Measurements from ENCODE around the gene UBE2H. TPM values are rescaled to one million over a fixed set of nuclear protein-coding genes. Genes with fewer than 3 reads are reported as not detected.
A peak's percentile ranks its signal among the peaks of the same experiment; 100 is the strongest.

UBE2H gene
- polyA plus RNA-seq, 4 donors: 15.0 to 38.8 (median 18.6) TPM

GRCh38 chr7:129851174-129851573, 101.6 kb downstream of the UBE2H start:
- peaks cover 0 to 12% (median 0%) of the 10 kb centered on the region in 3 donors for H3K36me3 ChIP-seq (ENCODE audit: control insufficient read depth in 3 of 3, insufficient read depth in 2 of 3, low read depth in 1 of 3, low read length in 3 of 3)
- no peak for FAIRE-seq
- H3K9me3 ChIP-seq (ENCODE audit: control insufficient read depth in 2 of 2, insufficient read depth in 1 of 2, low read depth in 1 of 2, low read length in 1 of 2): no peaks in the 10 kb centered on the region
- H3K4me3 ChIP-seq (ENCODE audit: low read depth in 1 of 3, low read length in 3 of 3): no peak overlapping the region
- no peak overlapping the region for H3K27ac ChIP-seq (ENCODE audit: low read depth in 1 of 3, low read length in 2 of 3)
- H3K4me1 ChIP-seq (ENCODE audit: control insufficient read depth in 3 of 3, insufficient read depth in 2 of 3, low read depth in 1 of 3, low read length in 2 of 3): peaks cover 7 to 14% (median 10%) of the 10 kb centered on the region in 3 donors
- DNase-seq: peak; percentile 31 to 43
- WGBS, 3 donors: 14 to 63% (median 32%) methylated on average over 5 of the region's 5 CpGs
- no peaks in the 10 kb centered on the region for H3K27me3 ChIP-seq (ENCODE audit: control insufficient read depth in 3 of 3, insufficient read depth in 3 of 3, low read length in 3 of 3)

GRCh38 chr7:129848436-129848835, 104.3 kb downstream of the UBE2H start:
- Histone ChIP-seq H3K4me3 (ENCODE audit: low read depth in 1 of 3, low read length in 3 of 3) (no peak overlapping the region), H3K4me1 (ENCODE audit: control insufficient read depth in 3 of 3, insufficient read depth in 2 of 3, low read depth in 1 of 3, low read length in 2 of 3) (peaks cover 4 to 12% (median 10%) of the 10 kb centered on the region in 3 donors), H3K27ac (ENCODE audit: low read depth in 1 of 3, low read length in 2 of 3) (no peak overlapping the region), H3K36me3 (ENCODE audit: control insufficient read depth in 3 of 3, insufficient read depth in 2 of 3, low read depth in 1 of 3, low read length in 3 of 3) (peaks cover 0 to 12% (median 0%) of the 10 kb centered on the region in 3 donors), H3K9me3 (ENCODE audit: control insufficient read depth in 2 of 2, insufficient read depth in 1 of 2, low read depth in 1 of 2, low read length in 1 of 2) (no peaks in the 10 kb centered on the region), H3K27me3 (ENCODE audit: control insufficient read depth in 3 of 3, insufficient read depth in 3 of 3, low read length in 3 of 3) (no peaks in the 10 kb centered on the region)
- FAIRE-seq (no peak), DNase-seq (no peak)
- WGBS, 3 donors: 93 to 98% (median 94%) methylated on average over 2 of the region's 2 CpGs

- H3K27ac ChIP-seq (ENCODE audit: low read depth in 1 of 3, low read length in 2 of 3): no peak overlapping the region
- peaks cover 0 to 7% (median 1%) of the 10 kb centered on the region in 3 donors for H3K4me1 ChIP-seq (ENCODE audit: control insufficient read depth in 3 of 3, insufficient read depth in 2 of 3, low read depth in 1 of 3, low read length in 2 of 3)
- 89 to 95% (median 92%) methylated on average over 1 of the region's 1 CpG for WGBS, 3 donors
- no peaks in the 10 kb centered on the region for H3K27me3 ChIP-seq (ENCODE audit: control insufficient read depth in 3 of 3, insufficient read depth in 3 of 3, low read length in 3 of 3)
- peaks cover 0 to 15% (median 0%) of the 10 kb centered on the region in 3 donors for H3K36me3 ChIP-seq (ENCODE audit: control insufficient read depth in 3 of 3, insufficient read depth in 2 of 3, low read depth in 1 of 3, low read length in 3 of 3)
- FAIRE-seq (no peak), DNase-seq (no peak)
- H3K9me3 ChIP-seq (ENCODE audit: control insufficient read depth in 2 of 2, insufficient read depth in 1 of 2, low read depth in 1 of 2, low read length in 1 of 2): no peaks in the 10 kb centered on the region
- no peak overlapping the region for H3K4me3 ChIP-seq (ENCODE audit: low read depth in 1 of 3, low read length in 3 of 3)
These were observed 106.8 kb downstream of the UBE2H start for GRCh38 chr7:129845972-129846327.

DNA sequence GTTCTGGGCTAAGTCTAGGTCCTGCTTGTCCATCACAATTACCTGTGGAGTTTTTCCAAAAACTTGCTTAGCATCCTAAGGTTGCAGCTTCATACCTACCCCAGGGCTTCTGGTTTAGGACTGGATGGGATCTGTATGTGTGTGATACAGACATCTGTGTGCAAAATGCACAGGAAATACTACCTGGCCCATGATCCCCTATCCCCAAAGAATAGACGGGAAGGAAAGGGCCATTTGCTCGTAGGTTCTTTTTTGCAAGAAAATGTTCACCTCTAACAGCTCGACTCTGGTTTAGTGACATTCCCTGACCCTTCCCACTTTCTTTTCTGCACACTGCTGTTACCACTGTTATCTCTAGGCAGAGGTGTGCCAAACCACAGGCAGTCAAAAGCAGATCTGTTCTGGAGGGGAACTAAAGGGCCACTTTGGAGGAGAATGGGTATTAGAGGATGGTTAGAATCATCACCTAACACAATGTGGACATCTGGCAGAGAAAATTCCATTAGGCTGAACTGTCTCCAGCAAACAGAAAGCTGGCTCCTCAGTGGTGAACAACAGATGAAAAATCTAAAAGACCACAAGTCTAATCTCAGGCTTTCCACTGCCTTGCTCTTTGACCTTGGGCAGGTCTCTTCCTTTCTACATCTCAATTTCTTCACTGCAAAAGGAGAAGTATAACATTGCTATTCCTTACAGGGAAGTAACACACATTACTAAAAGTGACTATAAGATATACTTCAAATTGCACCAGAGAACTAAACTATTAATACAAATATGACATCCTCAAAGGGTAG, 107.4 kb downstream of the UBE2H start:
- no peak for FAIRE-seq

GRCh38 chr7:129843978-129844840, 108.6 kb downstream of the UBE2H start:
- H3K27ac ChIP-seq (ENCODE audit: low read depth in 1 of 3, low read length in 2 of 3): no peak overlapping the region
- H3K4me1 ChIP-seq (ENCODE audit: control insufficient read depth in 3 of 3, insufficient read depth in 2 of 3, low read depth in 1 of 3, low read length in 2 of 3): peaks cover 0 to 7% (median 0%) of the 10 kb centered on the region in 3 donors
- no peaks in the 10 kb centered on the region for H3K9me3 ChIP-seq (ENCODE audit: control insufficient read depth in 2 of 2, insufficient read depth in 1 of 2, low read depth in 1 of 2, low read length in 1 of 2)
- no peak overlapping the region for H3K4me3 ChIP-seq (ENCODE audit: low read depth in 1 of 3, low read length in 3 of 3)
- FAIRE-seq (no peak), DNase-seq (no peak)
- H3K36me3 ChIP-seq (ENCODE audit: control insufficient read depth in 3 of 3, insufficient read depth in 2 of 3, low read depth in 1 of 3, low read length in 3 of 3): peaks cover 0 to 12% (median 0%) of the 10 kb centered on the region in 3 donors
- no peaks in the 10 kb centered on the region for H3K27me3 ChIP-seq (ENCODE audit: control insufficient read depth in 3 of 3, insufficient read depth in 3 of 3, low read length in 3 of 3)
- 68 to 82% (median 73%) methylated on average over 7 of the region's 7 CpGs for WGBS, 3 donors

More for the DNA sequence above, 107.4 kb downstream of the UBE2H start:
- peak in 1 of 2 donors; percentile 41 for DNase-seq
- H3K4me1 ChIP-seq (ENCODE audit: control insufficient read depth in 3 of 3, insufficient read depth in 2 of 3, low read depth in 1 of 3, low read length in 2 of 3): peaks cover 0 to 7% (median 0%) of the 10 kb centered on the region in 3 donors
- no peaks in the 10 kb centered on the region for H3K9me3 ChIP-seq (ENCODE audit: control insufficient read depth in 2 of 2, insufficient read depth in 1 of 2, low read depth in 1 of 2, low read length in 1 of 2)
- H3K4me3 ChIP-seq (ENCODE audit: low read depth in 1 of 3, low read length in 3 of 3): no peak overlapping the region
- peak overlapping the region in 1 of 3 donors; percentile 37 for H3K27ac ChIP-seq (ENCODE audit: low read depth in 1 of 3, low read length in 2 of 3)
- 35 to 66% (median 65%) methylated on average over 3 of the region's 3 CpGs for WGBS, 3 donors
- H3K27me3 ChIP-seq (ENCODE audit: control insufficient read depth in 3 of 3, insufficient read depth in 3 of 3, low read length in 3 of 3): no peaks in the 10 kb centered on the region
- H3K36me3 ChIP-seq (ENCODE audit: control insufficient read depth in 3 of 3, insufficient read depth in 2 of 3, low read depth in 1 of 3, low read length in 3 of 3): peaks cover 0 to 15% (median 0%) of the 10 kb centered on the region in 3 donors

GRCh38 chr7:129843365-129843898, 109.3 kb downstream of the UBE2H start:
- Histone ChIP-seq H3K9me3 (ENCODE audit: control insufficient read depth in 2 of 2, insufficient read depth in 1 of 2, low read depth in 1 of 2, low read length in 1 of 2) (no peaks in the 10 kb centered on the region), H3K36me3 (ENCODE audit: control insufficient read depth in 3 of 3, insufficient read depth in 2 of 3, low read depth in 1 of 3, low read length in 3 of 3) (peaks cover 0 to 16% (median 0%) of the 10 kb centered on the region in 3 donors), H3K4me1 (ENCODE audit: control insufficient read depth in 3 of 3, insufficient read depth in 2 of 3, low read depth in 1 of 3, low read length in 2 of 3) (peaks cover 0 to 7% (median 0%) of the 10 kb centered on the region in 3 donors), H3K27ac (ENCODE audit: low read depth in 1 of 3, low read length in 2 of 3) (no peak overlapping the region), H3K27me3 (ENCODE audit: control insufficient read depth in 3 of 3, insufficient read depth in 3 of 3, low read length in 3 of 3) (no peaks in the 10 kb centered on the region), H3K4me3 (ENCODE audit: low read depth in 1 of 3, low read length in 3 of 3) (no peak overlapping the region)
- no peak for FAIRE-seq
- no peak for DNase-seq
- WGBS, 3 donors: 86 to 94% (median 91%) methylated on average over 12 of the region's 12 CpGs

- Histone ChIP-seq H3K27me3 (ENCODE audit: control insufficient read depth in 3 of 3, insufficient read depth in 3 of 3, low read length in 3 of 3) (no peaks in the 10 kb centered on the region), H3K4me1 (ENCODE audit: control insufficient read depth in 3 of 3, insufficient read depth in 2 of 3, low read depth in 1 of 3, low read length in 2 of 3) (peaks cover 0 to 5% (median 0%) of the 10 kb centered on the region in 3 donors), H3K36me3 (ENCODE audit: control insufficient read depth in 3 of 3, insufficient read depth in 2 of 3, low read depth in 1 of 3, low read length in 3 of 3) (peaks cover 0 to 14% (median 0%) of the 10 kb centered on the region in 3 donors), H3K9me3 (ENCODE audit: control insufficient read depth in 2 of 2, insufficient read depth in 1 of 2, low read depth in 1 of 2, low read length in 1 of 2) (no peaks in the 10 kb centered on the region), H3K4me3 (ENCODE audit: low read depth in 1 of 3, low read length in 3 of 3) (no peak overlapping the region), H3K27ac (ENCODE audit: low read depth in 1 of 3, low read length in 2 of 3) (no peak overlapping the region)
- FAIRE-seq: no peak
- 83 to 88% (median 84%) methylated on average over 3 of the region's 3 CpGs for WGBS, 3 donors
- no peak for DNase-seq
These were observed 111.3 kb downstream of the UBE2H start for GRCh38 chr7:129841465-129841864.

DNA sequence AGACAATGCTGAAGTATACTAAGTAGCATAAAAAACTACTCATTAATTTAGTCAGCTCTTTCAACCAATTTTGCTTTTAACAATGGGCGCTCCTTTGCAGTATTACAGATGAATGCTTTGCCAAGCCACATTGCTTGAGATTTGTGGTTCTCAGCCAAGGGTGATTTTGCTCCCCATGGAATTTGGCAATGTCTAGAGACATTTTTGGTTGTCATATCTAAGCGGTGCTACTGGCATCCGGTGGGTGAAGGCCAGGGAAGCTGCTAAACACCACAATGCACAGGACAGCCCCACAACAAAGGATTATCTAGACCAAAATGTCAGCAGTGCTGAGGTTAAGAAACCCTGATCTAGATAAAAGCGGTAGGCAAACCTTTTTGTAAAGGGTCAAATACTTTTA, 112.0 kb downstream of the UBE2H start:
- no peak for FAIRE-seq
- 69 to 85% (median 84%) methylated on average over 4 of the region's 4 CpGs for whole genome bisulfite sequencing, 3 donors
- no peak overlapping the region for H3K4me3 ChIP-seq (ENCODE audit: low read depth in 1 of 3, low read length in 3 of 3)
- no peaks in the 10 kb centered on the region for H3K9me3 ChIP-seq (ENCODE audit: control insufficient read depth in 2 of 2, insufficient read depth in 1 of 2, low read depth in 1 of 2, low read length in 1 of 2)
- no peak for DNase-seq
- H3K27me3 ChIP-seq (ENCODE audit: control insufficient read depth in 3 of 3, insufficient read depth in 3 of 3, low read length in 3 of 3): no peaks in the 10 kb centered on the region
- H3K27ac ChIP-seq (ENCODE audit: low read depth in 1 of 3, low read length in 2 of 3): no peak overlapping the region
- peaks cover 0 to 3% (median 0%) of the 10 kb centered on the region in 3 donors for H3K4me1 ChIP-seq (ENCODE audit: control insufficient read depth in 3 of 3, insufficient read depth in 2 of 3, low read depth in 1 of 3, low read length in 2 of 3)
- H3K36me3 ChIP-seq (ENCODE audit: control insufficient read depth in 3 of 3, insufficient read depth in 2 of 3, low read depth in 1 of 3, low read length in 3 of 3): peaks cover 0 to 16% (median 0%) of the 10 kb centered on the region in 3 donors

All from small intestine (tissue), 7 donors.